MM.1S (cell line): ENCODE results near the gene RCBTB2.

Experiments
- CTCF ChIP-seq: fragments of 300-600 bp; sonication (generic); IDR thresholded peaks from 2 replicates; pipeline ENCODE4 v1.5.1; 2016; ENCODE audit warnings: antibody characterized with exemption, low read length, mixed read lengths
- EZH2 ChIP-seq: fragments of 300-600 bp; sonication (generic); optimal IDR thresholded peaks from 2 replicates; pipeline ENCODE3; 2017; ENCODE audit warnings: low read depth, mild to moderate bottlenecking, antibody characterized with exemption, low read length, mixed read lengths
- EZH2phosphoT487 ChIP-seq: fragments of 300-600 bp; sonication (generic); IDR thresholded peaks from 2 replicates; pipeline ENCODE4 v1.6.1; 2018; ENCODE audit warnings: antibody characterized with exemption, low read length

- no peak for TF ChIP-seq CTCF
- no peak for TF ChIP-seq EZH2phosphoT487
- no peak for TF ChIP-seq EZH2
These were observed 39.7 kb downstream of the RCBTB2 start for GRCh38 chr13:48493066-48493765.
